Naive B cell (primary cell): ENCODE results near the gene ACP3. TPM values are rescaled to one million over a fixed set of nuclear protein-coding genes. Genes with fewer than 3 reads are reported as not detected.

Source experiments
- ATAC-seq, 2 donors: fragments of 150-1000 bp; cut with Tn5 transposase; 2 replicates each; pipeline ENCODE4 v1.10.0; 2021; ENCODE audit warnings: low read depth in 2 of 2, mild to moderate bottlenecking in 2 of 2, moderate library complexity in 2 of 2
- DNase-seq: peaks from one replicate; pipeline ENCODE4 v3.0.0; 2022
- H3K27ac Mint-ChIP-seq, 6 donors: one replicate each; pipeline ENCODE4 v1.8.0; 2020 to 2022; ENCODE audit warnings: mild to moderate bottlenecking in 6 of 6, mixed read lengths in 6 of 6, moderate library complexity in 5 of 6, inconsistent platforms in 2 of 6
- H3K27me3 Mint-ChIP-seq, 3 donors: one replicate each; pipeline ENCODE4 v1.8.0; 2021 to 2022; ENCODE audit warnings: mixed read lengths in 3 of 3, mild to moderate bottlenecking in 1 of 3
- H3K36me3 Mint-ChIP-seq, 2 donors: one replicate each; pipeline ENCODE4 v1.8.0; 2020 to 2022; ENCODE audit warnings: mixed read lengths in 2 of 2, inconsistent platforms in 1 of 2, mild to moderate bottlenecking in 1 of 2
- H3K4me1 Mint-ChIP-seq, 3 donors: one replicate each; pipeline ENCODE4 v1.8.0; 2020 to 2022; ENCODE audit warnings: mixed read lengths in 3 of 3, inconsistent platforms in 1 of 3, mild to moderate bottlenecking in 1 of 3, moderate library complexity in 1 of 3
- H3K4me3 Mint-ChIP-seq, 8 donors: one replicate each; pipeline ENCODE4 v1.8.0; 2020 to 2022; ENCODE audit warnings: mild to moderate bottlenecking in 8 of 8, mixed read lengths in 8 of 8, moderate library complexity in 8 of 8, inconsistent platforms in 2 of 8
- H3K9me3 Mint-ChIP-seq, 7 donors: one replicate each; pipeline ENCODE4 v1.8.0; 2020 to 2022; ENCODE audit warnings: mixed read lengths in 7 of 7, mild to moderate bottlenecking in 5 of 7, inconsistent platforms in 2 of 7, moderate library complexity in 1 of 7
- polyA plus RNA-seq, 6 donors: library from polyadenylated mRNA; unstranded; fragments of 300-500 nt; fragmentation: Illumina TruSeq; gene quantifications; one replicate each; pipeline ENCODE4 v1.2.3, GENCODE V29; 2021; ENCODE audit warnings: low read depth in 6 of 6

The ACP3 gene
- polyA plus RNA-seq, 6 donors from 2014 or later: not detected

DNA sequence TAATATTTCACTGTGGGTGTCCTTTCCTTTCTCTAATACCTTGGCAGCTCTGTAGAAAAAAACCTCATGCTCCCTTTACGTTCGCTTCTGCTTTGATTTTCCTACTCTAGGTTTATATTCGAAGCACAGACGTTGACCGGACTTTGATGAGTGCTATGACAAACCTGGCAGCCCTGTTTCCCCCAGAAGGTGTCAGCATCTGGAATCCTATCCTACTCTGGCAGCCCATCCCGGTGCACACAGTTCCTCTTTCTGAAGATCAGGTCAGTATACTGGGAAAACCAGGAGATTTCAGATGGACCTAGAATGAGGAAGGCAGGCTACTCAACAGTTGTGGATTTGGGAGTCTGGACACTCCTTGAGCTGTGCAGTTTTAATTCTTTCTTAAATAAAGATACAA is 14.9 kb downstream of the ACP3 start:
- no peak overlapping the region for H3K4me3 Mint-ChIP-seq
- no peaks in the 10 kb centered on the region for H3K36me3 Mint-ChIP-seq
- ATAC-seq (no peak), DNase-seq (no peak)
- H3K27me3 Mint-ChIP-seq: peaks cover 7 to 18% (median 15%) of the 10 kb centered on the region in 3 donors
- peaks cover 0 to 2% (median 0%) of the 10 kb centered on the region in 7 donors for H3K9me3 Mint-ChIP-seq
- no peak overlapping the region for H3K27ac Mint-ChIP-seq
- H3K4me1 Mint-ChIP-seq: no peaks in the 10 kb centered on the region

DNA sequence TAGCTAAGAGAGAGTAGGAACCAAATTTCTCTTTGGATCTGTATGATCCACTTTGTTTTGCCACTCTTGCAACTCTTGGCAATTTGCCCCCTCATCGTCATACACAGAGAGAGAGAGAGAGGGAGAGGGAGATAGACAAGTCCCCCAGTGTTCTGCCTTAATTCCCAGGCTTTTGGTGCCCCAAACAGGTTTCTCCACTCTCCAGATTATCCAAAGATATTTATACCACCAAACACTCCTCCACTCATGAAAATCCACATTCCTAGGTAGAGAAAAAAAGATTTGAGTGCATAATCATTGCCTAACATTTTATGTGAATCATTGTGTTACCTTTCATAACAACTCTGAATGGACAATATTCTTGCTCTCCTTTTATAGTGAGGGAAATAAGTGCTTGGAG is 15.3 kb downstream of the ACP3 start:
- DNase-seq: no peak
- H3K4me3 Mint-ChIP-seq: no peak overlapping the region
- ATAC-seq: no peak
- H3K4me1 Mint-ChIP-seq: no peaks in the 10 kb centered on the region
- peaks cover 7 to 18% (median 15%) of the 10 kb centered on the region in 3 donors for H3K27me3 Mint-ChIP-seq
- no peaks in the 10 kb centered on the region for H3K36me3 Mint-ChIP-seq
- no peak overlapping the region for H3K27ac Mint-ChIP-seq
- peaks cover 0 to 2% (median 0%) of the 10 kb centered on the region in 7 donors for H3K9me3 Mint-ChIP-seq

DNA sequence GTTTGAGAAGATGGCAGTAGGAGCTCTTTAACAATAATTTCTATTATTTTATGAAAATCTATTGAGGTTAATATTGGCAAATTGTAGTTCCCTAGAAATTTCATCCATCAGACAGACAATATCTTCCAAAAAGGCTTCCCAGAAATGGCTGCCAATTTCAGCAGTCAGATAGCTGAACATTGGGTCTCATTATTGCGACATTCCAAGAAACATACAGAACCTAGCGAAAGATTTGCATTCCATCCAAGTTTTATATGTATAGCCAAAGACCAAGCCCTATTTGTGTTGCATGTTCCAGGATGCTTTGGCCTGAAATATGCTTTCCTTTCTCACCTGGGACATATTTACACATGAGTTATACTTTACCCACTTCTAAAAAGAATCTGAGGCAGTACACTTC is 24.5 kb downstream of the ACP3 start:
- H3K36me3 Mint-ChIP-seq: no peaks in the 10 kb centered on the region
- H3K9me3 Mint-ChIP-seq: no peaks in the 10 kb centered on the region
- peaks cover 0 to 8% (median 4%) of the 10 kb centered on the region in 3 donors for H3K27me3 Mint-ChIP-seq
- no peak for ATAC-seq
- no peak overlapping the region for H3K27ac Mint-ChIP-seq
- peaks cover 0 to 7% (median 5%) of the 10 kb centered on the region in 3 donors for H3K4me1 Mint-ChIP-seq
- no peak for DNase-seq
- no peak overlapping the region for H3K4me3 Mint-ChIP-seq

DNA sequence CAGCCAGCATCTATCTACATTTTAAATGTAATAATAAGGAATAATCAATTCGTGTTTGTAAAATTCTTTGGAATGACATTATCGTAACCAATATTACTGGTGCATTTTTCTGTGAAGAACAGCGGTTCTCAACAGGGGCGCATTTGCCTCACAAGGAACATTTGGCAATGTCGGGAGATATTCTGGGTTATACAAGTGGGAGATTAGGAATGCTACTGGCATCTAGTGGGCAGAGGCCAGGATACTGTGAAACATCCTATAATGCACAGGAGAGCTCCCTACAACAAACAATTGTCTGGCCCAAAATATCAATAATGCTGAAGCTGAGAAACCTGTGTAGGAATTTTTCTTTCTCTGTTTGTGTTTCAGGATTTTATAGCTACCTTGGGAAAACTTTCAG is 25.0 kb downstream of the ACP3 start:
- H3K27me3 Mint-ChIP-seq: peaks cover 0 to 8% (median 4%) of the 10 kb centered on the region in 3 donors
- H3K9me3 Mint-ChIP-seq: no peaks in the 10 kb centered on the region
- H3K27ac Mint-ChIP-seq: no peak overlapping the region
- H3K36me3 Mint-ChIP-seq: no peaks in the 10 kb centered on the region
- no peak overlapping the region for H3K4me3 Mint-ChIP-seq
- DNase-seq (no peak), ATAC-seq (no peak)
- peaks cover 0 to 7% (median 5%) of the 10 kb centered on the region in 3 donors for H3K4me1 Mint-ChIP-seq

DNA sequence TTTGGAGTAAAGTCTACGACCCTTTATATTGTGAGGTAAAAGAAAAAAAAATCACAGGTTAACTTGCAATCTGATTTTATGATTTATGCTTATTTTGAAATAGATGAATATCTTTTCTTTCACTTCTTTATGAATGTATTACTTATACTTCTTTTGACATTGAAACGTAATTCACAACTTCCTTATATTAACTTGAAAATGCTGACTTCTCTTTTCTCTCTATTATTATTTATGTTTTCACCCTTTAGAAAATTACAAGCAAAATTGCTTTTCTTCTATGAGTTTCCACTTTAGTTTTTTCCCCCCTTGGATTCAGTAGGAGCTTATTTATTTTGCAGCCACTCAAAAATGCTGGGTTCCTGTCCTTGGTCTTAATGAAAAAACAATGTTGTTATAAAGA is 25.4 kb downstream of the ACP3 start:
- Mint-ChIP-seq H3K27ac (no peak overlapping the region), H3K4me1 (peaks cover 0 to 7% (median 5%) of the 10 kb centered on the region in 3 donors), H3K4me3 (no peak overlapping the region), H3K27me3 (peaks cover 0 to 8% (median 4%) of the 10 kb centered on the region in 3 donors), H3K36me3 (no peaks in the 10 kb centered on the region), H3K9me3 (no peaks in the 10 kb centered on the region)
- DNase-seq (no peak), ATAC-seq (no peak)

DNA sequence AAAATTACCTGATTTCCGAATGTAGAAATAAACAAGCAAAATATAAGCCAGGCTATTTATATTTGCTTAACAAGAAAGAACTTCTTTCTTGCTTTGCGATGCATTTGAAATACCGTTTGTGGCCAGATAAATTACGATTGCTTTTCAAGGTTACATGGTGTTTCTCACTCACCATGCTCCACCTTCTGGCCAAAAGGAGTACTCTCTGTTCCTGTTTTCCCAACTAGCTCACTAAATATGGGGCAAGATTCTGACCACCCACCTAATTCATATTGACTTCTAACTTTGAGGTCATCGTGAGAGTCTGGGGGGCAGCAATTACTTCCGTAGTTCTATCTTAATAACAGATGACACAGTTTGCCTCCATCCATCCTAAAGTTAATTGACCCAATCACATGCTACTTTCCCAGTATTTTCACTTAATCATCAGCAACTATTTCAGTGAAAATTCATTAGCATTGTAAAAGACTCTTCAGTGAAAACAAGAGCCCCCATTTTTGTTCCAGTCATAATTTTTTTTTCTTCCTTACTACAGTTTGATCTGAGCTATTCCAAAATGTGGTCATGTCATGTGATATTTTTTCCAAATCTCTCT is 25.9 kb downstream of the ACP3 start:
- Mint-ChIP-seq H3K9me3 (no peaks in the 10 kb centered on the region), H3K27me3 (peaks cover 0 to 8% (median 4%) of the 10 kb centered on the region in 3 donors), H3K4me1 (peaks cover 0 to 7% (median 5%) of the 10 kb centered on the region in 3 donors), H3K4me3 (peak overlapping the region in 1 of 8 donors; percentile 1), H3K27ac (no peak overlapping the region), H3K36me3 (no peaks in the 10 kb centered on the region)
- ATAC-seq (peak in 1 of 2 donors; percentile 53), DNase-seq (peak; percentile 19)

DNA sequence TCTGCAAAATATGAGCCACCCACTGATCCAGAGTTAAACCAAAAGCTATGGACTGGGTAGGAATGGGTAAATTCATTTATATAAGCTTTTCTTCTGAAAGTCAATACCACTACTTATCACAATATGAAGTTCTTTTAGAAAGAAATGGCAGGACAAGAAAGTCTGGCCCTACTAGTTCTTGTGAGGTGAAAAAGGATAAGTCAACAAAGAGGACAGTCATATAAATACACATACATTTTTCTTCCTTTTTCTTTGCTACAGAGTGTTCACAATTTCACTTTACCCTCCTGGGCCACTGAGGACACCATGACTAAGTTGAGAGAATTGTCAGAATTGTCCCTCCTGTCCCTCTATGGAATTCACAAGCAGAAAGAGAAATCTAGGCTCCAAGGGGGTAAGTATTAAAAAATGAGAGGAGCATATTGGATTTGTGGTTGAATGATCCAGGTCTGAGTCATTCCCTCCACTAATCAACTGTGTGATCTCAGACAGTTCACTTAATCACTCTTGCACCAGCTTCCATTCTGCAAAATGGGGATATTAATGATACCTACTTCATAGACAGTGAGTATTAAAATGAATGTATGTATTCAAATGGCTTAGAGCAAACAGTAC is 27.6 kb downstream of the ACP3 start:
- no peak for ATAC-seq
- DNase-seq: no peak
- Mint-ChIP-seq H3K9me3 (no peaks in the 10 kb centered on the region), H3K27ac (no peak overlapping the region), H3K4me3 (no peak overlapping the region), H3K36me3 (no peaks in the 10 kb centered on the region), H3K4me1 (peaks cover 0 to 7% (median 5%) of the 10 kb centered on the region in 3 donors), H3K27me3 (peaks cover 0 to 8% (median 4%) of the 10 kb centered on the region in 3 donors)

DNA sequence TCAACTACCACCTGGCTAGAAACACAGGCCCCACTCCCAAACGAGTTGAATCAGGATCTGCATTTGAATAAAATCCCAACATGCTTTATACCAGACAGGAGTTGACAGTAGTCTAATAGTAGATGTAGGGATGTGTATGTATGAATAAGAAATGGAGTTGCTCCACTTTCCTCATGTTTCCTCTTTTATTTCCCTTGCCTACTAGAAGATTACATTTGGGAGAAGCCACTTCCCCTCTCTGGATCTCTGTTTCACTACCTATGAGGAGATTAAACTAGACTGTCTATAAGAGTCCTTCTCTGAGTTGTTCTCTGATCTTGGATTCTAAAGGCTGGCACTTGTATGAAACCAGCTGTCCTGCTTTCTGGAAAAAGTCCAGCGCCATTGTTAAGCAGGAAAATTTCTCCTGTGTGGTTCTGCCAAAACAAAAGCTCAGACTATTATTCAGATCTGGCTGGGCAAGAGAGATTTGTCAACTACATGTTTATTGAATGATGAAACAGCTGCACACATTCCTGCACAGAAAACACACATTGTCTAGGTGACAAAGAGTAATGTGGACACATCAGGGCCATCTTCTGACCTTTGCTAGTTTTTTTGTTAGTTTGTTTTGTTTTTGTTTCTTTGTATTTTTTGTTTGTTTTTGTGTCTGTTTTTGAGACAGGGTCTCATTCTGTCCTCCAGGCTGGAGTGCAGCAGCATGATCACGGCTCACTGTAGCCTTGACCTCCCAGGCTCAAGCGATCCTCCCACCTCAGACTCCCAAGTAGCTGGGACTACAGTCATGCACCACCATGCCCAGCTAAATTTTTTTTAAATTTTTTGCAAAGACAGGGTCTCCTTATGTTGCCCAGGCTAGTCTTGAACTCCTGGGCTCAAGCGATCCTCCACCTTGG is 29.9 kb downstream of the ACP3 start:
- no peak for ATAC-seq
- peaks cover 0 to 7% (median 5%) of the 10 kb centered on the region in 3 donors for H3K4me1 Mint-ChIP-seq
- peak overlapping the region in 1 of 6 donors; percentile 57 for H3K27ac Mint-ChIP-seq
- H3K9me3 Mint-ChIP-seq: no peaks in the 10 kb centered on the region
- peaks cover 0 to 8% (median 4%) of the 10 kb centered on the region in 3 donors for H3K27me3 Mint-ChIP-seq
- H3K36me3 Mint-ChIP-seq: no peaks in the 10 kb centered on the region
- H3K4me3 Mint-ChIP-seq: no peak overlapping the region
- DNase-seq: no peak

DNA sequence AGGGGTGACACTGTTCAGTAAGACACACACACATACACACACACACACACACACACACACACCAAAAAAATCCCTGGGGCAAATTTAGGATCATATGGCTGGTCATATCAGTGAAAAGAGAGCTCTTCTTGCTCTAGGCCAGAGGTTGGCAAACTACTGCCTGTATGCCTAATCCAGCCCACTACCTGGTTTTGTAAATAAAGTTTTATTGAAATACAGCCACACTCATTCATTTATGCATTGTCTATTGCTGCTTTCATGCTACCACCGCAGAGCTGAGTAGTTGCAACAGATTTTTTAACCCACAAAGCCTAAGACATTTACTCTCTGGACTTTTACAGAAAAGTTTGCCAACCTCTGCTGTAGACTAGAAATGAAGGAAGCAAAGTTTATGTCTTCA is 30.6 kb downstream of the ACP3 start:
- no peaks in the 10 kb centered on the region for H3K36me3 Mint-ChIP-seq
- peaks cover 4 to 8% (median 6%) of the 10 kb centered on the region in 3 donors for H3K27me3 Mint-ChIP-seq
- H3K27ac Mint-ChIP-seq: no peak overlapping the region
- no peak for ATAC-seq
- no peak overlapping the region for H3K4me3 Mint-ChIP-seq
- DNase-seq: no peak
- peaks cover 4 to 5% (median 5%) of the 10 kb centered on the region in 3 donors for H3K4me1 Mint-ChIP-seq
- H3K9me3 Mint-ChIP-seq: no peaks in the 10 kb centered on the region

DNA sequence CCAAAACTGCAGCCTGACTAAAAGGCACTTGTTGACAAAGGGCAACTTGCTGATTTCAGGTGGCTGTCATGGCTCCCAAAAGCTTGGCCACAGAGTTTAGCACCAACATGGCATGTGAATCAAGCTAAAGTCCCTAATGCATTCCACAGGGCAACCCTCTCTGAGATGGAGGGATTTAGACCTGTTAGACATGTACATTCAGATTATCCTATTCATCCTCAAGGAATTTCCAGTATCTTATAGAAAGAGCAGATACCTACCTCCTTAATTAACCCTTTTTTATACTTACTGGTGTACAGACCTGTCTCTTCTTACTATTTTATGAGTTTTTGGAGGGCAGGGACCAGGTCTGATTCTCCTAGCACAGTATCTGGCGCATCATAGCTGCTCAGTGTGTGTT is 31.3 kb downstream of the ACP3 start:
- Mint-ChIP-seq H3K4me3 (no peak overlapping the region), H3K36me3 (no peaks in the 10 kb centered on the region), H3K4me1 (peaks cover 0 to 5% (median 2%) of the 10 kb centered on the region in 3 donors), H3K27ac (no peak overlapping the region), H3K27me3 (peaks cover 4% of the 10 kb centered on the region in 3 donors), H3K9me3 (no peaks in the 10 kb centered on the region)
- DNase-seq (no peak), ATAC-seq (no peak)

DNA sequence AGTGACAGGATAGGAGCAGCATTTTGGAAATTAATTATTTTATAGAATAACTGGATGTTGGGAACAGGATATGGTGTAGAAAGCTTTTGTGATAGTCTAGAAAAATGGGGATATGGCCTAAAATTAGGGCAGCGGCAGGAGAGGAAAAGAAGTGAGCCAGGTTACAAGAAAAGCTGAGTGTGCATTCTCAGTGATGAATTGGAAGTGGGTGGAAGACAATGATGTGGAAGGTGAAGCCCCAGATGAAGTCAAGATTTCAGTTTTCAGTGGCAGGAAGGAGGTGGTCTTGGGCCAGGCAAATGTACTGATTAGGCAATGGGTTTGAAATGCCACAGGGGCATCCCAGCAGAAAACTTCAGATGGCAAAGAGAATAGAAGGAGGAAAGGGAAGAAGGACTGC is 33.6 kb downstream of the ACP3 start:
- peaks cover 0 to 5% (median 0%) of the 10 kb centered on the region in 3 donors for H3K4me1 Mint-ChIP-seq

DNA sequence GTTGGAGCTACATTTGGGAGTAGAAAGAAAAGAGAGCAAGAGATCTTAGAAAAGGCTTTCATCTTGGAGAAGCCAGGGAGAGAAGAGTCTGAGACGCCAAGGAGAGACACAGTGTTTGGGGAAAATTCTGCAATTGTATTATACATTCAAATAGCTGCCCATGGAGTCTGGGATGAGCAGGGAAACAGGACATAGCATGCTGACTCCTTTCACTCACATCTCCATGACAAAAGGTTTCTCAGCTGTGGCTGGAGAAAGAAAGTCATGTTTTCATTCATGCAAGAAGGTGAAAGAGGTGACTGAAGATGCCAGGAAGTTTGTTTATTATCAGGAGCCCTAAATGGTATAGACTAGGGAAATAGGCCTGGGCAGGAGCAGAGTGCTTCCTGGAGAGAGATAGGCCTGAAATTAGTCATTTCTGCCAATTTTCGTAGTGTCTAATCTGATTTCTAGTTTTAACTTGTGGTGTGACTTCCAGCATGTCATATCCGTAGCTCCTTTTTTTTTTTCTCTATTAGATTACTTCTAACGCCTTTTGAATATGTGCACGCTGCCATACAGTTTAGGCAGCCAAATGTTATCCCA is 34.1 kb downstream of the ACP3 start:
- H3K27ac Mint-ChIP-seq: no peak overlapping the region
- no peaks in the 10 kb centered on the region for H3K36me3 Mint-ChIP-seq
- ATAC-seq (no peak), DNase-seq (no peak)
- H3K4me1 Mint-ChIP-seq: peaks cover 0 to 5% (median 0%) of the 10 kb centered on the region in 3 donors
- H3K4me3 Mint-ChIP-seq: no peak overlapping the region
- no peaks in the 10 kb centered on the region for H3K9me3 Mint-ChIP-seq
- peaks cover 0 to 9% (median 6%) of the 10 kb centered on the region in 3 donors for H3K27me3 Mint-ChIP-seq

More for the DNA sequence above, 33.6 kb downstream of the ACP3 start:
- no peak for ATAC-seq
- H3K27ac Mint-ChIP-seq: no peak overlapping the region
- no peaks in the 10 kb centered on the region for H3K36me3 Mint-ChIP-seq
- H3K27me3 Mint-ChIP-seq: peaks cover 0 to 5% (median 4%) of the 10 kb centered on the region in 3 donors
- H3K4me3 Mint-ChIP-seq: no peak overlapping the region
- no peak for DNase-seq
- H3K9me3 Mint-ChIP-seq: no peaks in the 10 kb centered on the region

DNA sequence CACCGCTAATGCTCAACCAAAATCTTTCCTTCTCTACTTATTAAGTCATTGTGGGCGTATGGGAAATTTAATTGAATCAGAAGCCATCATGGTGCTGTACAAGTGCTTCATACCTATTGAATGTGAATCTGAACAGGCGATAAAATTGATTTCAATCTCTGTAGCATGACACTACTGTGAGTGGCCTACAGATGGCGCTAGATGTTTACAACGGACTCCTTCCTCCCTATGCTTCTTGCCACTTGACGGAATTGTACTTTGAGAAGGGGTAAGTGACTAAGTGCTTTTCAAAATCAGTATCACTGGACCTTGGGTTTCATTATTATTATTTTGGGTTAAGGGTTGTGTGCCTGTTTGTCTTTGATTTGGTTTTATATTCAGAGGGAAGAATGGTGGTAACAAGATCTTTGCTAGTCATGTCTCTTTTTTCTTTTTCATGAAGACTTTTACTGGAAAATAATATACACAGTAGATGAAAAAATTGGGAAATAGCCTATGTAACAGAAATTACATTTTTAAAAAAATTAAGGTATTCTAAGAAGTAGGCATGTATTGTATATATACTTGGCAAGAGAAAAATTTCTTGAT is 35.4 kb downstream of the ACP3 start:
- ATAC-seq (peak; percentile 47 to 72), DNase-seq (peak; percentile 43)
- H3K36me3 Mint-ChIP-seq: no peaks in the 10 kb centered on the region
- H3K9me3 Mint-ChIP-seq: no peaks in the 10 kb centered on the region
- peak overlapping the region in 1 of 6 donors; percentile 5 for H3K27ac Mint-ChIP-seq
- H3K27me3 Mint-ChIP-seq: peaks cover 0 to 12% (median 10%) of the 10 kb centered on the region in 3 donors
- peaks cover 0 to 5% (median 0%) of the 10 kb centered on the region in 3 donors for H3K4me1 Mint-ChIP-seq
- no peak overlapping the region for H3K4me3 Mint-ChIP-seq
